Endothelial cell of umbilical vein (primary cell): Measurements from ENCODE around the gene ZDHHC14. TPM values are rescaled to one million over a fixed set of nuclear protein-coding genes. Genes with fewer than 3 reads are reported as not detected.

Source experiments
- BruUV-seq: library from RNA; stranded (reverse); fragments of 400-500 nt; replicated peaks from 2 replicates; lab custom pipeline; 2021; lab: Mats Ljungman, UMichigan
- CTCF ChIA-PET: fragments of 300-600, 350-600 bp; sonication (Branson Sonifier 250); formaldehyde crosslinking; loops from one replicate; lab custom pipeline; 2021; ENCODE audit warnings: antibody characterized with exemption, inconsistent platforms; lab: Charles Lee
- POLR2A ChIA-PET: fragments of 300-600, 350-600 bp; sonication (Branson Sonifier 250); formaldehyde crosslinking; loops from one replicate; lab custom pipeline; 2021; ENCODE audit warnings: antibody characterized with exemption, inconsistent platforms; lab: Charles Lee
- DNase-seq: peaks from one replicate; pipeline ENCODE4 v3.0.0-alpha.2; 2011; ENCODE audit warnings: low read depth, low spot score
- FAIRE-seq: peaks from 2 replicates; lab custom pipeline; 2011; peaks lifted over from hg19 to GRCh38; lab: Jason Lieb, UNC
- H2AFZ ChIP-seq: 2 replicates; pipeline ENCODE4 v1.6.0; 2012; ENCODE audit warnings: low read depth, low read length, control low read depth, inconsistent platforms
- H3K27ac ChIP-seq: 2 replicates; pipeline ENCODE4 v1.5.1; 2011; ENCODE audit warnings: low read depth, mild to moderate bottlenecking, control low read depth, low read length, moderate library complexity; ENCODE audit not compliant: insufficient read depth
- H3K27me3 ChIP-seq, 2 experiments: 2 replicates each; pipeline versions ENCODE4 v1.6.0 to v1.6.1; 2011; ENCODE audit warnings: low read length in 2 of 2, mixed read lengths in 1 of 2; ENCODE audit not compliant: control insufficient read depth in 2 of 2, insufficient read depth in 2 of 2
- H3K36me3 ChIP-seq, 2 experiments: 2 replicates in 1 of 2; 3 replicates in 1 of 2; pipeline ENCODE4 v1.5.1; 2011; ENCODE audit warnings: low read length in 2 of 2, mild to moderate bottlenecking in 1 of 2, moderate library complexity in 1 of 2; ENCODE audit not compliant: control insufficient read depth in 2 of 2, insufficient read depth in 2 of 2; ENCODE audit errors: extremely low read depth in 1 of 2
- H3K4me1 ChIP-seq: 3 replicates; pipeline ENCODE4 v1.5.1; 2011; ENCODE audit warnings: mild to moderate bottlenecking, low read length; ENCODE audit not compliant: control insufficient read depth, insufficient read depth; ENCODE audit errors: extremely low read depth
- H3K4me2 ChIP-seq: 2 replicates; pipeline ENCODE4 v1.6.1; 2011; ENCODE audit warnings: low read length, control low read depth, mixed read lengths; ENCODE audit not compliant: insufficient read depth
- H3K4me3 ChIP-seq, 3 experiments: fragments of 200-600 bp in 1 of 3; sonication (generic), shearing (Covaris generic) in 1 of 3; replicated peaks in 1 of 3; 2 replicates each; pipeline ENCODE4 v1.5.1; 2011 to 2016; ENCODE audit warnings: control low read depth in 3 of 3, low read length in 3 of 3, mild to moderate bottlenecking in 2 of 3, inconsistent platforms in 1 of 3, low read depth in 1 of 3, moderate library complexity in 1 of 3; ENCODE audit not compliant: insufficient read depth in 1 of 3
- H3K79me2 ChIP-seq: 2 replicates; pipeline ENCODE4 v1.6.0; 2012; ENCODE audit warnings: low read length, inconsistent platforms; ENCODE audit not compliant: control insufficient read depth, insufficient read depth
- H3K9ac ChIP-seq: replicated peaks from 2 replicates; pipeline ENCODE3; 2011; ENCODE audit warnings: low read length, control low read depth; ENCODE audit not compliant: insufficient read depth; ENCODE audit errors: extremely low read depth
- H3K9me1 ChIP-seq: replicated peaks from 3 replicates; pipeline ENCODE4 v1.6.0; 2011; ENCODE audit warnings: mild to moderate bottlenecking, low read length; ENCODE audit not compliant: control insufficient read depth, insufficient read depth; ENCODE audit errors: extremely low read depth
- H3K9me3 ChIP-seq: replicated peaks from 2 replicates; pipeline ENCODE4 v1.5.1; 2012; ENCODE audit warnings: low read length, inconsistent platforms; ENCODE audit not compliant: control insufficient read depth, insufficient read depth
- H4K20me1 ChIP-seq: replicated peaks from 2 replicates; pipeline ENCODE3; 2011; ENCODE audit warnings: mild to moderate bottlenecking, low read length; ENCODE audit not compliant: control insufficient read depth, insufficient read depth; ENCODE audit errors: extremely low read depth
- CTCF ChIP-seq, 2 donors: IDR thresholded peaks; 1 replicate in 1 of 2; 2 replicates in 1 of 2; pipeline ENCODE4 v1.5.1; 2011; ENCODE audit warnings: low read length in 2 of 2, mild to moderate bottlenecking in 2 of 2, moderate library complexity in 2 of 2, control low read depth in 1 of 2, inconsistent platforms in 1 of 2, low read depth in 1 of 2; ENCODE audit not compliant: insufficient read depth in 1 of 2; ENCODE audit errors: extremely low read depth in 1 of 2
- EZH2 ChIP-seq: IDR thresholded peaks from 2 replicates; pipeline ENCODE4 v1.6.1; 2012; ENCODE audit warnings: borderline replicate concordance, low read depth, mild to moderate bottlenecking, moderate library complexity, low read length, inconsistent platforms; ENCODE audit not compliant: severe bottlenecking
- GATA2 ChIP-seq: IDR thresholded peaks from 2 replicates; pipeline ENCODE4 v1.7.0; 2011; ENCODE audit warnings: low read depth, mild to moderate bottlenecking, moderate library complexity, mixed read lengths, low read length; ENCODE audit not compliant: insufficient read length, insufficient read depth
- JUN ChIP-seq: IDR thresholded peaks from 2 replicates; pipeline ENCODE4 v1.6.1; 2011; ENCODE audit warnings: borderline replicate concordance, low read depth; ENCODE audit not compliant: insufficient read length, insufficient read depth
- MAX ChIP-seq: IDR thresholded peaks from 2 replicates; pipeline ENCODE4 v1.6.1; 2011; ENCODE audit not compliant: insufficient read depth, insufficient read length
- MYC ChIP-seq: IDR thresholded peaks from one replicate; pipeline ENCODE4 v1.6.1; 2011; ENCODE audit warnings: mild to moderate bottlenecking, low read depth, low read length
- POLR2A ChIP-seq: IDR thresholded peaks from 2 replicates; pipeline ENCODE4 v1.6.1; 2012; ENCODE audit warnings: low read depth, mild to moderate bottlenecking, control low read depth, low read length
- POLR2AphosphoS5 ChIP-seq: IDR thresholded peaks from 2 replicates; pipeline ENCODE4 v1.6.1; 2012; ENCODE audit warnings: low read depth, mild to moderate bottlenecking, control low read depth, low read length, moderate library complexity; ENCODE audit not compliant: insufficient read depth
- dilution Hi-C: fragments of 300-500 bp; cut with MboI; formaldehyde crosslinking; loops from one replicate; pipeline ENCODE4 v1.15.0; 2019; ENCODE audit warnings: low sequenced_read_pairs; ENCODE audit not compliant: extremely low pct_ligation_motif_present
- intact Hi-C: fragments of 100-400 bp; cut with micrococcal nuclease; formaldehyde crosslinking; loops from one replicate; pipeline ENCODE4 v1.10.0; 2022
- polyA plus RNA-seq, 4 experiments: library from polyadenylated mRNA; depleted of rRNA in 3 of 4; stranded (reverse) in 3 of 4; unstranded in 1 of 4; fragments of >200 nt; gene quantifications; 2 replicates each; pipeline versions ENCODE4 v1.2.1 to v1.2.3, GENCODE V29; 2011 to 2012; ENCODE audit warnings: missing spikeins in 1 of 4
- total RNA-seq: library from RNA; stranded (reverse); gene quantifications from 2 replicates; pipeline ENCODE4 v1.2.3, GENCODE V29; 2021

Gene ZDHHC14
- total and polyA plus RNA-seq, 2 donors (not counting 3 experiments of a cell fraction or from before 2014, with no cell fraction given): 23.0 to 25.6 TPM

DNA sequence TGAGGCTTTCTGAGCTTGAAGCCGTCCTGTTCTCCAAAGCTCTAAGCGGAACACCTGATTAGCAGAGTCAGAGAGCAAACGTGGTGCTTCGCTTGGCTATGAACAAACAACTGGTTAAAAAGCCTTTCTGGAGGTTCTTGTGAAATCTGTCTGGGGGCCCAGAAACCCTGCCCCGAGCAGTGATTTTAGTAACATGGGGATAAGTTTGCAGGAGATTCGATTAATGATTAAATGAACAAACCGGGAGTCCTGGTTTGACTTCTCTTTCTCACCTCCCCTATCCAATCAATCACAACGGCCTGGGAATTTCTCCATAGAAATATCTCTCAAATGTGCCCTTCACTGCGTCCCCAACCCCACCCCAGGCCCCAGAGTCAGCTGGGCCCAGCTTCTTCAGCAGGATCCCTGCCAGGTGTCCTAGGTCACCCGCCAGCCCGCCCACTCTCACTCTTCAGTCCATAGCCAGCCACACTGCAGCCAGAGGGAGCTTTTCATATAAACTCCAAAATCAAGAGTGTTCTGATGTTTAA lies 43.6 kb downstream of the ZDHHC14 start:
- intact Hi-C loops: no loop called here
- POLR2A ChIA-PET: no interaction called here
- no peaks in the 10 kb centered on the region for H3K36me3 ChIP-seq

More for the DNA sequence above, 43.6 kb downstream of the ZDHHC14 start:
- no peaks in the 10 kb centered on the region for H3K9me3 ChIP-seq
- no peaks in the 10 kb centered on the region for H3K79me2 ChIP-seq
- BruUV-seq: no TSS peak
- TF ChIP-seq MYC (no peak), MAX (no peak), EZH2 (no peak), CTCF (IDR thresholded peaks at IDR 0.05; ENCODE audit: extremely low read depth in 1 of 2, insufficient read depth in 1 of 2, low read depth in 1 of 2, low read length in 2 of 2) (no peak), JUN (no peak), POLR2A (no peak), GATA2 (no peak), POLR2AphosphoS5 (no peak)
- FAIRE-seq: no peak
- CTCF ChIA-PET: interaction anchor here (1.1 kb wide), 1 partner anchor 9 kb away, joined by 3 read pairs; no protein-coding TSS in a partner anchor
- H3K4me3 ChIP-seq: no peak overlapping the region
- dilution Hi-C loops: no loop called here
- H3K27me3 ChIP-seq: no peaks in the 10 kb centered on the region
- no peaks in the 10 kb centered on the region for H3K9me1 ChIP-seq
- no peak overlapping the region for H2AFZ ChIP-seq
- no peaks in the 10 kb centered on the region for H4K20me1 ChIP-seq
- H3K9ac ChIP-seq: no peak overlapping the region
- H3K4me1 ChIP-seq: no peaks in the 10 kb centered on the region
- DNase-seq: no peak
- H3K4me2 ChIP-seq: no peak overlapping the region
- H3K27ac ChIP-seq: no peak overlapping the region
